AG09309 (cell line): ENCODE measurements around the gene BAG2.

Experiments
- DNase-seq: peaks from one replicate; pipeline ENCODE4 v3.0.0-alpha.2; 2010; ENCODE audit warnings: low read depth
- H3K4me3 ChIP-seq: 2 replicates; pipeline ENCODE4 v1.5.1; 2011; ENCODE audit warnings: mild to moderate bottlenecking, low read depth, low read length, moderate library complexity; ENCODE audit not compliant: control insufficient read depth
- TF ChIP-seq, protein P1 (sequence below): IDR thresholded peaks from 2 replicates; pipeline ENCODE4 v1.5.1; 2011; ENCODE audit warnings: mild to moderate bottlenecking, low read depth, low read length, inconsistent platforms; ENCODE audit not compliant: insufficient read depth, control insufficient read depth; ENCODE audit errors: missing control alignments

The BAG2 gene

GRCh38 chr6:57172136-57173055 lies at the start of gene BAG2:
TSS of gene BAG2 (plus strand) at chr6:57172326. CDS start at chr6:57172698, 372 bp downstream.
- peak within 1 kb of the TSS; percentile 70 for H3K4me3 ChIP-seq
- DNase-seq = peak; percentile 62
- TF ChIP-seq, protein P1, sequence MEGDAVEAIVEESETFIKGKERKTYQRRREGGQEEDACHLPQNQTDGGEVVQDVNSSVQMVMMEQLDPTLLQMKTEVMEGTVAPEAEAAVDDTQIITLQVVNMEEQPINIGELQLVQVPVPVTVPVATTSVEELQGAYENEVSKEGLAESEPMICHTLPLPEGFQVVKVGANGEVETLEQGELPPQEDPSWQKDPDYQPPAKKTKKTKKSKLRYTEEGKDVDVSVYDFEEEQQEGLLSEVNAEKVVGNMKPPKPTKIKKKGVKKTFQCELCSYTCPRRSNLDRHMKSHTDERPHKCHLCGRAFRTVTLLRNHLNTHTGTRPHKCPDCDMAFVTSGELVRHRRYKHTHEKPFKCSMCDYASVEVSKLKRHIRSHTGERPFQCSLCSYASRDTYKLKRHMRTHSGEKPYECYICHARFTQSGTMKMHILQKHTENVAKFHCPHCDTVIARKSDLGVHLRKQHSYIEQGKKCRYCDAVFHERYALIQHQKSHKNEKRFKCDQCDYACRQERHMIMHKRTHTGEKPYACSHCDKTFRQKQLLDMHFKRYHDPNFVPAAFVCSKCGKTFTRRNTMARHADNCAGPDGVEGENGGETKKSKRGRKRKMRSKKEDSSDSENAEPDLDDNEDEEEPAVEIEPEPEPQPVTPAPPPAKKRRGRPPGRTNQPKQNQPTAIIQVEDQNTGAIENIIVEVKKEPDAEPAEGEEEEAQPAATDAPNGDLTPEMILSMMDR = no peak

GRCh38 chr6:57123111-57123510 lies 49.0 kb upstream of the BAG2 start:
- H3K4me3 ChIP-seq = no peak overlapping the region
- no peak for DNase-seq
- TF ChIP-seq, protein P1 = no peak

- H3K4me3 ChIP-seq = no peak overlapping the region
- no peak for DNase-seq
- TF ChIP-seq, protein P1 = no peak
These were observed 44.4 kb upstream of the BAG2 start for GRCh38 chr6:57127763-57128162.

GRCh38 chr6:57130661-57131177 lies 41.4 kb upstream of the BAG2 start:
- no peak overlapping the region for H3K4me3 ChIP-seq
- DNase-seq = no peak
- TF ChIP-seq, protein P1 = peak; percentile 7

GRCh38 chr6:57134954-57135353 lies 37.2 kb upstream of the BAG2 start:
- DNase-seq = no peak
- TF ChIP-seq, protein P1 = no peak
- H3K4me3 ChIP-seq = no peak overlapping the region

DNA sequence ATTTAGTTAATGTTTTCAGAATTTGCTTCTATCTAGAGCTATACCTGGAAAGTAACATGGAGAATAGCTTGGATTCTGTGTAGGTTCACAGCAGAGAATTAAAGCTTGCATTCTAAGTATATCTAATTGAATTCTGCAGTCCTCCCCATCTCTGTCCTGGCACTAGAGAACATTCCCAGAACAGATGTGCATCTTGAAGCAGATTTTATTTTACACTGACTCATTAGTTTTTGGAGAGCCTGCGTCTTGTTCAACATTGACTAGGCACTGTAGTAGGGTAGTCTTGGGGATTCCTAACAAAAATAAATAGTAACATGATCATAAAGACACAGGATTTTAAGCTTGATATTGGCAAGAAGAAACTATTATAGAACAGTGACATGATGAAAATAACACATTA lies 36.2 kb upstream of the BAG2 start:
- TF ChIP-seq, protein P1 = no peak
- DNase-seq = no peak
- no peak overlapping the region for H3K4me3 ChIP-seq
